ENCODE results near the gene LITAF.

LITAF gene

GRCh38 chr16:11550791-11551498 lies 35.8 kb downstream of the LITAF start:
- no peak for DNase-seq

DNA sequence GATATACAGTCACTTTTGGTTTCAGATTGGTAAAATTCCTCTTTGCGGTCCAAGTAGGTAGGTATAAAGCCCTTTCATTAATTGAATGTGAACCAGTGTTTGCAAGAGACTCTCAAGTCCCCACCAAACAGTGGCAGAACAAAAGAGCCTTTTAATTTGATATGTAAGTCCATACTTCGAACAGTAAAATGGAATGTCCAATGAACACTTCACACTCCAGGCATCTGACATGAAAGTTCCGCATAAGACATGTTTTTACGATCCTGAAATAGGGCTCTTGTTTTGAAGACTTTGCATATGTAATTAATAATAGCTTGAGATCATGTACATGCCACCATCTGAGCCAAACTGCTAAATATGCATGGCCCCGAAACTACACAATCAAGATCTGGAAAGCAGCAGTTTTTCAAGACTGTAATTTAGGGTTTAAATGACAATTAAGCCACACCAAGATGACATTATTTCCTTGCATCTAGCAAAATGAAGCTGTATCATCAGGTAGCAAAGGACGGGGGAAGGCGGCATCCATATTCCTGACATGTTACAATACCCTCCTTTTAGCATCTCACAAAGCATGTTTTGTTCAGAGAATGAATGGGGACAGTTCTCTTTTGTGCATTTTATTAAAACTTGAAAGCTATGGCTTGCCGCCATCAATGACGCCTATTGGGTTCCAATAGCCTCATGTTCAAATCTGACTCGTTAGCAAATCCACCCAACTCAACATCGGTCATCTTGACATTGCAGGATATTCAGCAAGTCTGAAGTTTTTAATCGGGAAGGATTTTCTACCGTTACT lies 39.4 kb downstream of the LITAF start:
- DNase-seq: no peak

- DNase-seq: no peak
These were observed 40.1 kb downstream of the LITAF start for GRCh38 chr16:11546608-11547061.

DNA sequence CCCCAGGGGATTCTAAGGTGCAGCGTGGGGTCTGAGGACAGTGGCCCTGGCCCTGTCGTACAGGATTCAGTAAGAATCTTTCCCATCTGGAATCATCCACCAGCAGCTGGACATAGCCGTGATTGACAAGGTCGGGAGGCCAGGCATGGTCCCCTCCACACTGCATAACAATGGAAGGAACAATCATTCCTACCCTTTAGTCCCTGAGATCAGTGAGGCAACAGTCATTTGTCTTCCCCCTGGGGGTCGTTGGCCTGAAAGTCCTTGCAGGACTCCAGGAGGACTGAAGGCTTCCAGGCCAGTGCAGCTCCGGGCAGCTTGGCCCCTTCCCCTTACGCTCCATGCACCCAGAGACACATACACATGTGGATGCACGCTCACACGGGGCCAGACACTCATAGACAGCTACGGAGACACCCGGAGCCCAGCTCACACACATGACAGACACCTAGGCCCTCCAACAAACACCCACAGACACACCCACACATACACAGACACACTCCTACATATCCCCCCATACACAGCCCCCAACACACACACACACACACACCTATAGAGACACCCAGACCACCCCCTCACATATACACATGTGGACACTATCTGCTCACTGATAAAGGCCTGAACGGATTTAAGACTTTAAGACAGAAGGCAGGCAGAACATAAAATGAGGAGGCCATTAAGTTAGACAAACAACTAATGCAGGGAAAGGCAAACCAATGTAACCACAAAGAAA lies 42.9 kb downstream of the LITAF start:
- DNase-seq: no peak

DNA sequence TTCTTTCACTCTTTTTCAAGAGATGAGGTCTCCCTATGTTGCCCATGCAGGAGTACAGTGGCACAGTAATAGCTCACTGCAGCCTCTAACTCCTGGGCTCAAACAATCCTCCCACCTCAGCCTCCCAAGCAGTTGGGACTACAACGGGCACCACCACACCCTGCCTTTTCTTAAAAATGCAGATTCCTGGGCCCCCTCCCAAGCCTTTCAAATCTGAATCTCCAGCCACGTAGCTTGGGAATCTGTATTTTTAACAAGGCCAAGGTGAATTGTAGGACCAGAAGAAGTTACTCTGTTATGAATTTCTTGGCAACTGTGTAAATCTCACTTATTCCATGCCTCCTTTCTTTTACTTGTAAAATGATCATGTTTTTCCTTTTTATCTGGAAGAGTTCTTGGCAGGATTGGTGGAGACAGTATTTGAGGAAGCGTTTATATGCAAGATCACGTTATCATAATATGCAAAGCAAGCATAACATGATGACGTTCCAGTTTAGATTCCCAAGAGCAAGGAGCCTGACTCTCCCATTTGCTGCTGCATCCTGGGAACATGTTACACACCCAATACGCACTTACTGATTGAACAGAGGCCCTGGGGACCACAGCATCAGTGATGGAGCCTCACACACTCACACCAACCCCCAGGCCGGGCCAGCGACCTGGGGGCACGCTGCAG lies 44.5 kb downstream of the LITAF start:
- DNase-seq: no peak

- no peak for DNase-seq
These were observed 47.1 kb downstream of the LITAF start for GRCh38 chr16:11539641-11540050.

DNA sequence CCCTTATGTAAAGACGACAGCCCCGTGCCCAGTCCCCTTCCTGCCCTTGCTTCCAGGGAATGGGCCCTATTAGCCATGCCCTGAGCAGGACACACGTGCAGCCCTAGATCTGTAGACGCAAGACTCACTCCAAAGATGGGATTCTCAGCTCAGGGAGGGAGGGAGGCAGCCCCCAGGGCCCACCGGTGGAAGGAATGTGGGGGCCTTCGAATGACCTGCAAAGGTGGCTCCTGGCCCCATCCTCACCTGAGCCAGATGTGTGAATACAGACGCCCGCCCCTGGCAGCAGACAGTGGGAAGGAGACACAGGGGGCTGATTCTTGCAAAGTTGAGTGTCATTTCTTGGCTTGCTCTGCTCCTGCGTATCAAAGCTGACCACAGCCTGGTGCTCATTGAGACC lies 47.8 kb downstream of the LITAF start:
- no peak for DNase-seq

DNA sequence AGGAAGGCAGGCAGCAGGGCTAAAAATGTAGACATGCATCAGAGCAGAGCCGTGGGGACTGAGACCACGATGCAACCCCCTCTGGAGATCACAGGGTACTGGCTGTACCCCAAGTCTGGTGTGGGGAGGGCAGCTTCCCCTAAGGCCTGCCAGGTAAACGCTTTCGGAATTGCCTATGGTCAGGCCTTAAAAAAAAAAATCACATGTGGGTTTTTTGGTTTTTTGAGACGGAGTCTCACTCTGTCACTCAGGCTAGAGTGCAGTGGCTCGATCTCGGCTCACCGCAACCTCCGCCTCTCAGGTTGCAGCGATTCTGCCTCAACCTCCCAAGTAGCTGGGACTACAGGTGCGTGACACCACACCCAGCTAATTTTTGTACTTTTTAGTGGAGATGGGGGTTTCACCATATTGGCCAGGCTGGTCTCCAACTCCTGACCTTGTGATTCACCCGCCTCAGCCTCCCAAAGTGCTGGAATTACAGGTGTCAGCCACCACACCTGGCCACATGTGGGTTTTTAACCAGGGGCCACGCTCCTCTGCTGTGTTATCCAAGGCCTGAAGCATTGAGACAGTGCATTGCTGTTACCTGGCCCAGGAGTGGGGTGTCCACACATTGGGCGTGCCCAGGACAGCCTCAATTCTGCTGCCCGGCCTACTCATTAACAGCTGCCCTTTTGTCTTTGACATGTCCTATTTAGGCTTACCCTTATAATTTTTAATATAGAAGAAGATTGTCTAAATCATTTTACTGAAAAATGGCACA lies 50.4 kb downstream of the LITAF start:
- DNase-seq: no peak

DNA sequence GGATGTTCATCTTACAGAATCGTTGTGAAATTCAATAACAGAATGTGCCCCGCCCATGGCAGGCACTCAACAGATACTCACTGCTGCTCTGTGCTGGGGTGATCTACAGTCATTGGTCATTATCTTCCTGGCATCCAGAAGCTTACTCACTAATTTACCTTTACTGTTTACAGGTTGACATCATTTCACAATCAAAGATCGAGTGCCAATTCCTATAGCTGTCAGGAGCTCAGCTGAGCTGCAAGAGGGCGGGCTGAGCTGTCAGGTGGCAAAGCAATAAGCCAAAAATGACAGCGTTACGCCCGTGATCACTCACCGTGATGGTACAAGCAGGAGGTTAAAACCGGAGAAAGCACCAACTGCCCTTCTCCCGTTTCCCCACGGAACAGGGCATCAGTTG lies 51.2 kb downstream of the LITAF start:
- DNase-seq: no peak

DNA sequence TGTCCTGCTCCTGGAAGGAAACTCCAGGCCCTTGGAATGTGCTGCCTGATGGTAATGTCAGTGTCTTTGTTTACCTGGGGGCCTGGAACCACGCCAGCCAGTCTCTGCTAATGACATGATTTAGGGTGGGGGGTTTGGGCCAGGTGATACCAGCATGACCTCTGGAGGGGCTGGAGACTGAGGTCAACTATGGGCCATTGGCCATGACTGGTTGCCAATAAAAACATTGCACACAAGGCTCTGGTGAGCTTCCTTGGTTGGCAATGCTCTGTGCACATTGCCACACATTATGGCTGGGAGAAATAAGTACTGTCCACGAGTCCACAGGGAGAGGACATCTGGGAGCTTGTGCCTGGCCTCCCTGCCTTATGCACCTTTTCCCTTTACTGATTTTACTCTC lies 52.5 kb downstream of the LITAF start:
- DNase-seq: no peak

- DNase-seq: no peak
These were observed 53.1 kb downstream of the LITAF start for GRCh38 chr16:11533588-11533987.

GRCh38 chr16:11530171-11530940 lies 56.4 kb downstream of the LITAF start:
- DNase-seq: no peak

- no peak for DNase-seq
These were observed 57.4 kb downstream of the LITAF start for GRCh38 chr16:11529285-11529684.

DNA sequence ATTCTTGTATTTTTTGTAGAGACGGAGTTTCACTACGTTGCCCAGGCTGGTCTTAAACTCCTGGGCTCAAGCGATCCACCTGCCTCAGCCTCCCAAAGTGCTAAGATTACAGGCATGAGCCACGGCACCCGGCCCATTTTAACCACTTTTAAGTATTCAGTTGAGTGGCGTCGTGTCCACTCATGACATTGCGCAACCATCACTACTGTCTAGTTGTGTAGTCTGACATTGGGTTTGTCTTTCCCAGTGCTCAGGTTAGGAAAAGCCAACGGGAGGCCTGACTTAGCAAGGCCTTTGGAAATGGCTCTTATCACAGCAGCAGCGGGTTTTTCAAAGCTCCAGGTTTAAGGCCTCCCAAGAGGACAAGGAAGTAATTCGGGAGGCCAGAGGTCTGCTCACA lies 58.7 kb downstream of the LITAF start:
- DNase-seq: no peak

DNA sequence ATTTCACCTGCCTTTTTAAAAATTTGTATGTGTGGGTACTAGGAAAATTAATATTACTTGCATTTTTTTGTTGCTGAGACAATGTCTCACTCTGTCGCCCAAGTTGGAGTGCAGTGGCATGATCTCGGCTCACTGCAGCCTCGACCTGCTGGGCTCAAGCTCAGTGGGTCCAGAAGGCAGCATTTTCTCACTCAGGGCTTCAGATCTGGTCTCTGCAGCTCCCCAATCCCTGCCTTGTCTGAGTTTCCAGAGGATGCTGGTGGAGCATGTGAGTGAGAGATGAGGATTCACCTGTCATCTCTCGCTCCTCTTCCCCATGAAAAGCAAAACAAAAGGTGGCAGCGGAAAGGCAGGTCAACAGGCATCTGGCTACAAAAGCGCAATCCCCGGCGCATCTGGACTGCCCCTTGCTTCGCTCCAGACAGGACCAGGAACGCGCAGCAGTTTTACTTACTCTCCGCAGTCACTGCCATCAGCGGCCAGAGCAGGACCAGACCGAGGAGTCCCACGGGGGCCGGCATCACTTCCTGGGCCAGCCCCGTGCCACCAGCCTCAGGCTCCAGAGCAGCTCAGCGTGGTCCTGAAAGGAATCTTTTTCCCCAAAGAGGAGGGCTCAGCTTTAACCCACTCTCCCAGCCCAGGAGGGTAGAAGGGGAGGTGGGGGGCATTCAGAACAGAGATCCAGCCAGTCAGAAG lies 59.9 kb downstream of the LITAF start:
- peak; percentile 64 for DNase-seq

DNA sequence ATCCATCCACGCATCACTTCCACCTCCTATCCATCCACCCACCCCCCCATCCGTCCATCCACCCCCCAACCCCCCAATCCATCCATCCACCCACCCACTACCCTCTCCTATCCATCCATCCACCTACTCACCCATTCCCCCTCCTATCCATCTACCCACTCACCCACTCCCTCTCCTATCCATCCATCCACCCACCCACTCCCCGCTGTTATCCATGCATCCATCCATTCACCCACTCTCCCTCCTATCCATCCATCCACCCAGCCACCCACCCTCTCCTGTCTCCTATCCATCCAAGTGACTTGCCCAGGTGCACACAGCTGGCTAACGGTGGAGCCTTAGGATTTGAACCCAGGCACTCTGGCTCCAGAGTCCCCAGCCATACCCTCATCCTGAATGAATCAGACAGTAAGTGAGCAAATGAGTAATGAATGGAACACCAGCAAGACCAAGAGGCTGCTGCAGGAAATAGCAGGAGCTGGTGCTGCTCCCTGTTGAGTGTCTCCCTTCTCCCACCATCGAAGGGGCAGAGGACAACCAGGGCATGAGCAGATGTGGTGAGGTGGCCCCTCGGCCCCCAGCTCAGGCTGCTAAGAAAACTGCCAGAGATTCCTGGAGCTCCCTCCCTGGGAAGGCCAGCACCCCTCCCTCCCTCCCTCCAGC lies 62.5 kb downstream of the LITAF start:
- DNase-seq: no peak

DNA sequence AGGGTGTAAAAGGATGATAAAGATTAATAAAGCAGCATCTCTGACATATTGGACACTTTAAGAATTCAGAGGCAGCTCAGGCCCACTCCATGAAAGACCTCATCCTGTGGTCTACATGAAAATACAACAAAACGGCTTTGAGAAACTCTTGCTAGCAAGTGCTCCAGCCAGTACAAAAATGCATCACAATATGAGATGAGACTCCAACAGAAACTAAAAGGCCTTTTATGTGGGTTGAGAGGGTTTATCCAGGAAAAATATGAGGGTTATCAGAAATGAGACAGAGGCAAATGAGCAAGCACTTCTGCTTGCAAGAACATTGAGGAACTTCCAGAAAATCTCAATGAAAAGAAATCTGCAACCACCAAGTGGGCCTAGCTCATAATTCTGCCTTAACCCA lies 65.7 kb downstream of the LITAF start:
- DNase-seq: no peak

DNA sequence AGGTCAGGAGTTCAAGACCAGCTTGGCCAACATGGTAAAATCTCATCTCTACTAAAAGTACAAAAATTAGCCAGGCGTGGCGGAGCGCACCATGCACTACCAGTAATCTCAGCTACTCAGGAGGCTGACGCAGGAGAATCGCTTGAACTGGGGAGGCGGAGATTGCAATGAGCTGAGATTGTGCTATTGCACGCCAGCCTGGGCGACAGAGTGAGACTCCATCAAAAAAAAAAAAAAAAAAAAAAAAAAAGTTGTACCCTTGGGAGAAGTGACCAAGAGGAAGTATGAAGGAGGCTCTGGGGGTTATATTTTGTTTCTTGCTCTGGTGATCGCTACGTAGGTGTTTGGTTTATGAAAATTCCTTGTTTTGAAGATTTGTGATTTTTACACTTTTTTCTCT lies 66.3 kb downstream of the LITAF start:
- DNase-seq: no peak

GRCh38 chr16:11517961-11518360 lies 68.8 kb downstream of the LITAF start:
- DNase-seq: no peak
